ENCODE measurements around the gene PRR27.

GRCh38 chr4:70177090-70177489 is 23.1 kb downstream of the PRR27 start:
- no peak for TF ChIP-seq CTCF (IDR thresholded peaks at IDR 0.05)
- no peak for TF ChIP-seq REST (IDR thresholded peaks at IDR 0.05; ENCODE audit: insufficient read depth in 1 of 2, low read depth in 2 of 2, low read length in 1 of 2)
- TF ChIP-seq POLR2AphosphoS5 (IDR thresholded peaks at IDR 0.05; ENCODE audit: low read depth, low read length): no peak
- no peak for TF ChIP-seq TCF7L2 (IDR thresholded peaks at IDR 0.05; ENCODE audit: low read depth, low read length)
